Astrocyte (in vitro differentiated cells and primary cell): ENCODE measurements around the gene NUAK1. TPM values are rescaled to one million over a fixed set of nuclear protein-coding genes. Genes with fewer than 3 reads are reported as not detected.
A peak's percentile ranks its signal among the peaks of the same experiment; 100 is the strongest.

Source experiments
- DNase-seq: peaks from one replicate; pipeline ENCODE4 v3.0.0-alpha.2; 2010; ENCODE audit warnings: low read depth
- FAIRE-seq: peaks from 2 replicates; lab custom pipeline; 2011; peaks lifted over from hg19 to GRCh38; lab: Jason Lieb, UNC
- H2AFZ ChIP-seq: 2 replicates; pipeline ENCODE4 v1.6.0; 2012; ENCODE audit warnings: low read depth, low read length, inconsistent platforms
- H3K27ac ChIP-seq: 2 replicates; pipeline ENCODE4 v1.5.1; 2011; ENCODE audit warnings: low read depth, low read length, inconsistent platforms
- H3K27me3 ChIP-seq: 2 replicates; pipeline ENCODE4 v1.6.0; 2011; ENCODE audit warnings: low read length, inconsistent platforms; ENCODE audit not compliant: insufficient read depth
- H3K36me3 ChIP-seq: 2 replicates; pipeline ENCODE4 v1.5.1; 2011; ENCODE audit warnings: low read length, inconsistent platforms; ENCODE audit not compliant: insufficient read depth
- H3K4me1 ChIP-seq: 2 replicates; pipeline ENCODE4 v1.5.1; 2011; ENCODE audit warnings: low read length, inconsistent platforms; ENCODE audit not compliant: insufficient read depth
- H3K4me2 ChIP-seq: 2 replicates; pipeline ENCODE4 v1.6.0; 2012; ENCODE audit warnings: low read length, inconsistent platforms
- H3K4me3 ChIP-seq: 2 replicates; pipeline ENCODE4 v1.5.1; 2011; ENCODE audit warnings: low read depth, mild to moderate bottlenecking, low read length, inconsistent platforms; ENCODE audit not compliant: insufficient read depth
- H3K79me2 ChIP-seq: 2 replicates; pipeline ENCODE4 v1.6.0; 2012; ENCODE audit warnings: mild to moderate bottlenecking, low read length, inconsistent platforms; ENCODE audit not compliant: insufficient read depth
- H3K9ac ChIP-seq: 2 replicates; pipeline ENCODE4 v1.6.0; 2012; ENCODE audit warnings: mild to moderate bottlenecking, low read length, inconsistent platforms
- H3K9me3 ChIP-seq: 2 replicates; pipeline ENCODE4 v1.5.1; 2012; ENCODE audit warnings: low read depth, mild to moderate bottlenecking, low read length, inconsistent platforms; ENCODE audit not compliant: insufficient read depth
- H4K20me1 ChIP-seq: 2 replicates; pipeline ENCODE4 v1.6.0; 2012; ENCODE audit warnings: low read length, inconsistent platforms; ENCODE audit not compliant: insufficient read depth
- H3K27ac Mint-ChIP-seq: one replicate; pipeline ENCODE4 v1.8.0; 2021; ENCODE audit warnings: mild to moderate bottlenecking, mixed read lengths; ENCODE audit not compliant: unreplicated experiment
- H3K27me3 Mint-ChIP-seq: one replicate; pipeline ENCODE4 v1.8.0; 2021; ENCODE audit warnings: low read depth, mixed read lengths; ENCODE audit not compliant: unreplicated experiment
- H3K36me3 Mint-ChIP-seq: one replicate; pipeline ENCODE4 v1.8.0; 2021; ENCODE audit warnings: low read depth, mixed read lengths; ENCODE audit not compliant: unreplicated experiment
- H3K4me1 Mint-ChIP-seq: one replicate; pipeline ENCODE4 v1.8.0; 2021; ENCODE audit warnings: low read depth, mixed read lengths; ENCODE audit not compliant: unreplicated experiment
- H3K4me3 Mint-ChIP-seq: one replicate; pipeline ENCODE4 v1.8.0; 2021; ENCODE audit warnings: mild to moderate bottlenecking, moderate library complexity, mixed read lengths; ENCODE audit not compliant: unreplicated experiment
- H3K9me3 Mint-ChIP-seq: one replicate; pipeline ENCODE4 v1.8.0; 2021; ENCODE audit warnings: mild to moderate bottlenecking, mixed read lengths; ENCODE audit not compliant: unreplicated experiment
- CTCF ChIP-seq: IDR thresholded peaks from 2 replicates; pipeline ENCODE4 v1.5.1; 2011; ENCODE audit warnings: low read depth, mild to moderate bottlenecking, inconsistent platforms, low read length, moderate library complexity; ENCODE audit not compliant: insufficient read depth
- EZH2 ChIP-seq: IDR thresholded peaks from 2 replicates; pipeline ENCODE4 v1.6.1; 2012; ENCODE audit warnings: mild to moderate bottlenecking, low read length, inconsistent platforms; ENCODE audit not compliant: insufficient read depth
- total RNA-seq: library from RNA; stranded (reverse); gene quantifications from 2 replicates; pipeline ENCODE4 v1.2.1, GENCODE V29; 2021

NUAK1 gene
- total RNA-seq, 1 donor from 2014 or later, result 94.0 TPM

DNA sequence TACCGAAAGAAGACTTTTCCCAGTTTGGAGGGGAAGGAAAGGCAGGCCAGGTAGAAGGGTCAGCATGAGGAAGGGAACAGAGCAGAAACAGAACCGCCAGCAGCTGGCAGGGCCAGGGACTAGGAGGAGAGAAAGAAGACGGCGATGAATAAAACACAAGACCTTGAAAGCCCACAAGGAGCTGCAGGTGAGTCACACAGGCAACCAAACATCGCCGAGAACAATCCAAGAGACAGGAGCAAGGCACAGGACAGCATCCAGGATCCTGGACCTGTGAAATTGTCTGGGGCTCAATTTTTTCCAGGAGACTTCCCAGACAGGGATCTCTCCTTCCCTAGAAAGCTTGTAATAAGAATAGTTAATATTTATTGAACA lies 47.3 kb downstream of the NUAK1 start:
- H3K27ac Mint-ChIP-seq, result peak overlapping the region; percentile 92
- Histone ChIP-seq H3K4me1 (peaks cover 35% of the 10 kb centered on the region), H3K79me2 (peaks cover 52% of the 10 kb centered on the region), H3K9ac (peak overlapping the region; percentile 67), H3K4me2 (peak overlapping the region; percentile 63), H3K9me3 (no peaks in the 10 kb centered on the region), H3K27ac (peak overlapping the region; percentile 91), H4K20me1 (no peaks in the 10 kb centered on the region), H3K4me3 (peak overlapping the region; percentile 19), H2AFZ (no peak overlapping the region), H3K27me3 (no peaks in the 10 kb centered on the region), H3K36me3 (peaks cover 12% of the 10 kb centered on the region)
- no peaks in the 10 kb centered on the region for H3K27me3 Mint-ChIP-seq
- H3K4me3 Mint-ChIP-seq, result peak overlapping the region; percentile 52
- no peak for FAIRE-seq
- peaks cover 62% of the 10 kb centered on the region for H3K4me1 Mint-ChIP-seq
- no peaks in the 10 kb centered on the region for H3K9me3 Mint-ChIP-seq
- DNase-seq, result no peak
- TF ChIP-seq EZH2 (no peak), CTCF (no peak)
- peaks cover 65% of the 10 kb centered on the region for H3K36me3 Mint-ChIP-seq

DNA sequence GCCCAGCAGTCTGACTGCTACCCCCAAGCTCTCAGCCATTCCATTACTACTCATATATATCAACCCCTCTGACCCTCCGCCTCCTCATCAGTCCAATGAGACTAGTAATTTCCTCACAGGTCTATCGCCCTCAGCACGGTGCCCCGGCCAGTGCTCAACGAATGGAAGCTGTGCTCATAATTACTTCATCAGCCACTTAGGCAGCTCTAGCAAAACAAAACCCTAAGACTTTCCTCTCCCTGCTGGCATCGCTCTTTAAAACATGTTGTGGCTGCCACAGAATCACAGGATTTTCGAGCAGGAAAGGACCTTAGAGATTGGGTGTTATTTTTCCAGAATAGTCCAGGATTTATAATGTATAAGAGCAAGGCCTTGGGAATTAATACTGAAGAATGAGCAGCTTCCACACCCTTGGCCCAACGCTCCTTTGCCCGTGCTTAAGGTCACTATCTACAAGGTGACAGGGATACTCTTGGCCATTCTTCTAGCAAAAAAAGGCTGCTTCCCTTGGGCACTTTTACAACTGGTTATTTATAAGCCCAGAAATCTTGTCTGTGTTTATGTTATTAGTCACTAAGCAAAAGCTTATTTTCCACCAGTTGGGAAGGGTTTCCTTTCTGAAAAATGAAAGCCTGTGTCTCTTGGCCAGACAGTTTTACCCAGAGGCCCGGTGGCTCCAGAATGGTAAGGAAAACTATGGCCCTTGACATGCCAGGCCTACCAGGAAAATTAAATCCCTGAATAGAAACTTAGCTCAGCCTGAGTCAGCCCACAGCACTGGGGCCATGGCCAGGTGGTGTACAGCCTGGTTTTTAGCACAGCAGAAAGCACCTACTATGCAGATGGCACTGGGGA lies 47.9 kb downstream of the NUAK1 start:
- peak overlapping the region; percentile 67 for H3K9ac ChIP-seq
- DNase-seq (peak; percentile 91), FAIRE-seq (peak; percentile 66)
- peak overlapping the region; percentile 63 for H3K4me2 ChIP-seq
- peaks cover 32% of the 10 kb centered on the region for H3K4me1 ChIP-seq
- Mint-ChIP-seq H3K9me3 (no peaks in the 10 kb centered on the region), H3K27me3 (no peaks in the 10 kb centered on the region), H3K4me3 (peak overlapping the region; percentile 52), H3K4me1 (peaks cover 56% of the 10 kb centered on the region), H3K36me3 (peaks cover 58% of the 10 kb centered on the region), H3K27ac (peak overlapping the region; percentile 92)
- no peaks in the 10 kb centered on the region for H4K20me1 ChIP-seq
- TF ChIP-seq EZH2 (no peak), CTCF (no peak)
- H3K36me3 ChIP-seq, result peaks cover 7% of the 10 kb centered on the region
- no peaks in the 10 kb centered on the region for H3K9me3 ChIP-seq
- H3K4me3 ChIP-seq, result peak overlapping the region; percentile 19
- H3K79me2 ChIP-seq, result peaks cover 51% of the 10 kb centered on the region
- no peaks in the 10 kb centered on the region for H3K27me3 ChIP-seq
- H2AFZ ChIP-seq, result no peak overlapping the region
- peak overlapping the region; percentile 91 for H3K27ac ChIP-seq

DNA sequence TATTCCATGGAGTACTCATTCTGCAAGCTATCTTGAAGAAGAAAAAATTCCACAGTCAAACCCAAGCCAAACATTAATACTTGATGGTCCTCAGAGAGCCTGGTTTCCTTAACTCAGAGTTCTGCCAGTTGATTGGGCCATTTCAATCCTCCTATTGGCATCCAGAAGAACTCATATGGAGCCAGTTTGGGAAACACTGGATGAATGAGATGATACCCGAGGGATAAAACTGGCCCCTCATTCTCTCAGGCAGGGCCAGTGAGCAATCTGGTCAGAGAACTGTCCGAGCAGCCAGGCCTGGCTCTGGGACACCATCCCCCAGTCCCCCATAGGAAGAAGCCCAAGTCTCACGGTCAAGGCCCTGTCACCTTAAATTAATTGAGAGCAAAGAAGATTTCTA lies 48.8 kb downstream of the NUAK1 start:
- H3K9me3 Mint-ChIP-seq, result no peaks in the 10 kb centered on the region
- Histone ChIP-seq H3K9me3 (no peaks in the 10 kb centered on the region), H3K4me2 (peak overlapping the region; percentile 63), H2AFZ (no peak overlapping the region), H3K27ac (peak overlapping the region; percentile 91), H3K9ac (peak overlapping the region; percentile 67), H3K4me1 (peaks cover 38% of the 10 kb centered on the region), H4K20me1 (no peaks in the 10 kb centered on the region), H3K4me3 (no peak overlapping the region), H3K79me2 (peaks cover 50% of the 10 kb centered on the region), H3K27me3 (no peaks in the 10 kb centered on the region), H3K36me3 (peaks cover 2% of the 10 kb centered on the region)
- H3K27me3 Mint-ChIP-seq, result no peaks in the 10 kb centered on the region
- peak overlapping the region; percentile 34 for H3K4me3 Mint-ChIP-seq
- peaks cover 54% of the 10 kb centered on the region for H3K4me1 Mint-ChIP-seq
- DNase-seq (no peak), FAIRE-seq (no peak)
- peaks cover 53% of the 10 kb centered on the region for H3K36me3 Mint-ChIP-seq
- TF ChIP-seq CTCF (no peak), EZH2 (no peak)
- H3K27ac Mint-ChIP-seq, result peak overlapping the region; percentile 26
